MM.1S (cell line): ENCODE data around the gene ITIH6.
"Not testable (repeated sequence)": the region's sequence is repeated elsewhere in the genome, so short reads cannot be mapped to it uniquely, and the experiment has no call there.

Experiments
- CTCF ChIP-seq: fragments of 300-600 bp; sonication (generic); IDR thresholded peaks from 2 replicates; pipeline ENCODE4 v1.5.1; 2016; ENCODE audit warnings: antibody characterized with exemption, low read length, mixed read lengths
- EZH2phosphoT487 ChIP-seq: fragments of 300-600 bp; sonication (generic); IDR thresholded peaks from 2 replicates; pipeline ENCODE4 v1.6.1; 2018; ENCODE audit warnings: antibody characterized with exemption, low read length

GRCh38 chrX:54738567-54738966 lies 59.5 kb downstream of the ITIH6 start:
- TF ChIP-seq CTCF, EZH2phosphoT487: not testable (repeated sequence)
